ENCODE results near the gene PITRM1.

PITRM1 gene

DNA sequence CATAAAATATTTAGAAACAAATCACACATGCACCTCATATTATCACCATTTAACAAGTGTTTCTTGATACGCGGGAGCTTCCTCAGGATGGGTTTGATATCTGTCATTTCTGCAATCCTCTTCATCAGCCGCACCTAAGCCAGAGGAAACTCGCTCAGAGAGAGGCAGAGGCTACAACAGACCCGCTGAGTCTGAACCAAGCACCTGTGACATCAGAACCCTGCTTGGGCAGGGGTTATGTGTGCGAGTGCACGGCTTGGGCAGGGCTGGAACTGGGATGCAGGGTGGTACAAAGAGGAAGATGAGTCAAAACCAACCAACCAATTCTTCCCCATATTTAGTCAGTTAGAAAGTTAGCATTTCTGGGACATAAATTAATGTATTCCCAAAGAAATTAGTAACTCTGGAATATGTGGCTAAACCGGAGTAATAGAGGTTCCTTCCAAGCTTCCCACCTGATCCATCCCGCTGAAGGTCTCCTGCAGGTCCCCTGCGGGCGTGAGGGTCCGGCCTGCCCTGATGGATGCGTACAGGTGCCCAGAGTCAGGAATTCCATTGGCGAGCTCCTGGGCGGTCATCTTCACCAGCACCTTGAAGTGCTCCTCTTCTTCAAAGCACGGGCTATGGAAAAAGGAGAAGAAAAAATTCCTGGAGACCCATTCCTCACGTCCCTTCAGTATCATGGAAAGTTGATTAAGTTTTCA lies 25.3 kb downstream of the PITRM1 start:
- H3K4me3 ChIP-seq (replicated peaks; ENCODE audit: insufficient read depth, low read length) = no peak overlapping the region
- H3K27me3 ChIP-seq (ENCODE audit: insufficient read depth, poor library complexity, severe bottlenecking) = no peaks in the 10 kb centered on the region
- DNase-seq (ENCODE audit: low read depth in 1 of 2, low spot score in 1 of 2) = no peak
- H3K27ac ChIP-seq (replicated peaks) = no peak overlapping the region
- no peak for TF ChIP-seq POLR2AphosphoS5 (IDR thresholded peaks at IDR 0.05; ENCODE audit: low read depth)
- no peak for TF ChIP-seq GABPA (IDR thresholded peaks at IDR 0.05; ENCODE audit: low read depth)
- TF ChIP-seq, protein P1, sequence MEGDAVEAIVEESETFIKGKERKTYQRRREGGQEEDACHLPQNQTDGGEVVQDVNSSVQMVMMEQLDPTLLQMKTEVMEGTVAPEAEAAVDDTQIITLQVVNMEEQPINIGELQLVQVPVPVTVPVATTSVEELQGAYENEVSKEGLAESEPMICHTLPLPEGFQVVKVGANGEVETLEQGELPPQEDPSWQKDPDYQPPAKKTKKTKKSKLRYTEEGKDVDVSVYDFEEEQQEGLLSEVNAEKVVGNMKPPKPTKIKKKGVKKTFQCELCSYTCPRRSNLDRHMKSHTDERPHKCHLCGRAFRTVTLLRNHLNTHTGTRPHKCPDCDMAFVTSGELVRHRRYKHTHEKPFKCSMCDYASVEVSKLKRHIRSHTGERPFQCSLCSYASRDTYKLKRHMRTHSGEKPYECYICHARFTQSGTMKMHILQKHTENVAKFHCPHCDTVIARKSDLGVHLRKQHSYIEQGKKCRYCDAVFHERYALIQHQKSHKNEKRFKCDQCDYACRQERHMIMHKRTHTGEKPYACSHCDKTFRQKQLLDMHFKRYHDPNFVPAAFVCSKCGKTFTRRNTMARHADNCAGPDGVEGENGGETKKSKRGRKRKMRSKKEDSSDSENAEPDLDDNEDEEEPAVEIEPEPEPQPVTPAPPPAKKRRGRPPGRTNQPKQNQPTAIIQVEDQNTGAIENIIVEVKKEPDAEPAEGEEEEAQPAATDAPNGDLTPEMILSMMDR (IDR thresholded peaks at IDR 0.05; ENCODE audit: insufficient read depth, low read length) = no peak
- TF ChIP-seq, protein P2, sequence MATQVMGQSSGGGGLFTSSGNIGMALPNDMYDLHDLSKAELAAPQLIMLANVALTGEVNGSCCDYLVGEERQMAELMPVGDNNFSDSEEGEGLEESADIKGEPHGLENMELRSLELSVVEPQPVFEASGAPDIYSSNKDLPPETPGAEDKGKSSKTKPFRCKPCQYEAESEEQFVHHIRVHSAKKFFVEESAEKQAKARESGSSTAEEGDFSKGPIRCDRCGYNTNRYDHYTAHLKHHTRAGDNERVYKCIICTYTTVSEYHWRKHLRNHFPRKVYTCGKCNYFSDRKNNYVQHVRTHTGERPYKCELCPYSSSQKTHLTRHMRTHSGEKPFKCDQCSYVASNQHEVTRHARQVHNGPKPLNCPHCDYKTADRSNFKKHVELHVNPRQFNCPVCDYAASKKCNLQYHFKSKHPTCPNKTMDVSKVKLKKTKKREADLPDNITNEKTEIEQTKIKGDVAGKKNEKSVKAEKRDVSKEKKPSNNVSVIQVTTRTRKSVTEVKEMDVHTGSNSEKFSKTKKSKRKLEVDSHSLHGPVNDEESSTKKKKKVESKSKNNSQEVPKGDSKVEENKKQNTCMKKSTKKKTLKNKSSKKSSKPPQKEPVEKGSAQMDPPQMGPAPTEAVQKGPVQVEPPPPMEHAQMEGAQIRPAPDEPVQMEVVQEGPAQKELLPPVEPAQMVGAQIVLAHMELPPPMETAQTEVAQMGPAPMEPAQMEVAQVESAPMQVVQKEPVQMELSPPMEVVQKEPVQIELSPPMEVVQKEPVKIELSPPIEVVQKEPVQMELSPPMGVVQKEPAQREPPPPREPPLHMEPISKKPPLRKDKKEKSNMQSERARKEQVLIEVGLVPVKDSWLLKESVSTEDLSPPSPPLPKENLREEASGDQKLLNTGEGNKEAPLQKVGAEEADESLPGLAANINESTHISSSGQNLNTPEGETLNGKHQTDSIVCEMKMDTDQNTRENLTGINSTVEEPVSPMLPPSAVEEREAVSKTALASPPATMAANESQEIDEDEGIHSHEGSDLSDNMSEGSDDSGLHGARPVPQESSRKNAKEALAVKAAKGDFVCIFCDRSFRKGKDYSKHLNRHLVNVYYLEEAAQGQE (IDR thresholded peaks at IDR 0.05; ENCODE audit: insufficient replicate concordance, low read depth) = no peak
- no peak for TF ChIP-seq SPI1 (IDR thresholded peaks at IDR 0.05; ENCODE audit: borderline replicate concordance, low read depth)

DNA sequence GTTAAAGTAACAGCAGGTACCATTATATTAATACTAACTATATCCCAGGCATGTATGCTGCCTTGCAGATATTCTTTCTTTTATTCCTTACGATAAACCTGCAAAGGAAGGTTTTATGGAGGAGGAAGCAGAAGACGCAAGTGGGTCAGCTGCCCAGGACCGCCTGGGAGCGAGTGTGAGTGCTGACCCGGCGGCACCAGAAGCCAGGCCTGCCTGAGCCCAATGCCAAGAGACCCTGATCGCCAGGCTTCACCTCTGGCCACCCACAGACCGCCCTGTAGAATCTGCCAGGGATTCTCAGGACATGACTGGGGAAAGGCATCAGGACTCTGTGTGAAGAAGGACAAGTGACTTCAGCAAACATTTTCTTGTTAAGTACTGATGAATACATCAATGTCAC lies 26.3 kb downstream of the PITRM1 start:
- H3K27ac ChIP-seq (replicated peaks) = no peak overlapping the region
- TF ChIP-seq, protein P1 (IDR thresholded peaks at IDR 0.05; ENCODE audit: insufficient read depth, low read length) = no peak
- no peak for TF ChIP-seq POLR2AphosphoS5 (IDR thresholded peaks at IDR 0.05; ENCODE audit: low read depth)
- no peak for TF ChIP-seq GABPA (IDR thresholded peaks at IDR 0.05; ENCODE audit: low read depth)
- no peak for TF ChIP-seq SPI1 (IDR thresholded peaks at IDR 0.05; ENCODE audit: borderline replicate concordance, low read depth)
- TF ChIP-seq, protein P2 (IDR thresholded peaks at IDR 0.05; ENCODE audit: insufficient replicate concordance, low read depth) = no peak
- no peak for DNase-seq (ENCODE audit: low read depth in 1 of 2, low spot score in 1 of 2)
- H3K27me3 ChIP-seq (ENCODE audit: insufficient read depth, poor library complexity, severe bottlenecking) = no peaks in the 10 kb centered on the region
- no peak overlapping the region for H3K4me3 ChIP-seq (replicated peaks; ENCODE audit: insufficient read depth, low read length)

DNA sequence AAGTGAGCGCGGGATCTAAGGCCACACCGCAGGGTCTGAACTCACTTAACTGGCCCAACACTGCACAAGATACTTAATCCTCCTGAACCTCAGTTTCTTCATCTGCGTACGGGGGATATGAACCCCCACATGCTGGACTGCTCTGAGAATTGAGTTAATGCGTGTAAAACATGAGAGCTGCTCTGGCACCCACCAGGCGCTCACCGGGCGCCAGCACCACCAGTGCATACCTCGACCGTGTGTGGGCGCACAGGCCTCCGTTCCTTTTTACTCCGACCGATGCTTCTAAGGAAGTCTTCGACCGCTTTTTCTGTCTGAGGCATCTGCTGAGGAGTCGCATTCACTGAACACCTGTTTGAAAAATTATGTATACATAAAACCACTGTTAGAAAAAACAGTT lies 27.2 kb downstream of the PITRM1 start:
- no peak for DNase-seq (ENCODE audit: low read depth in 1 of 2, low spot score in 1 of 2)
- H3K27me3 ChIP-seq (ENCODE audit: insufficient read depth, poor library complexity, severe bottlenecking) = no peaks in the 10 kb centered on the region
- no peak for TF ChIP-seq POLR2AphosphoS5 (IDR thresholded peaks at IDR 0.05; ENCODE audit: low read depth)
- TF ChIP-seq GABPA (IDR thresholded peaks at IDR 0.05; ENCODE audit: low read depth) = no peak
- TF ChIP-seq, protein P2 (IDR thresholded peaks at IDR 0.05; ENCODE audit: insufficient replicate concordance, low read depth) = no peak
- TF ChIP-seq, protein P1 (IDR thresholded peaks at IDR 0.05; ENCODE audit: insufficient read depth, low read length) = no peak
- no peak for TF ChIP-seq SPI1 (IDR thresholded peaks at IDR 0.05; ENCODE audit: borderline replicate concordance, low read depth)
- H3K4me3 ChIP-seq (replicated peaks; ENCODE audit: insufficient read depth, low read length) = no peak overlapping the region
- H3K27ac ChIP-seq (replicated peaks) = no peak overlapping the region
